ENCODE measurements around the gene DPYSL5. TPM values are rescaled to one million over a fixed set of nuclear protein-coding genes. Genes with fewer than 3 reads are reported as not detected.

DPYSL5 gene
- total and polyA plus RNA-seq, 10 of the 15 experiments (the other 5 are each of a cell fraction or from before 2014, with no cell fraction given) = not detected

GRCh38 chr2:26980971-26981370 lies 133.0 kb downstream of the DPYSL5 start:
- DNase-seq (ENCODE audit: low read depth, low spot score) = no peak
- no peak overlapping the region for H2AFZ ChIP-seq (ENCODE audit: control insufficient read depth, low read depth, low read length)
- H3K27ac ChIP-seq (ENCODE audit: control insufficient read depth, insufficient read depth) = no peak overlapping the region
- in situ Hi-C loops (cut with MboI) (no loop called here), intact Hi-C loops (cut with micrococcal nuclease; ENCODE audit: unreplicated experiment) (no loop called here)
- ChIA-PET POLR2A (no interaction called here), SMC1A (ENCODE audit: uncharacterized antibody, unreplicated experiment) (no interaction called here), RAD21 (ENCODE audit: unreplicated experiment) (no interaction called here), CTCF (interaction anchor here (1.6 kb wide), 1 partner anchor 32 kb away, joined by 4 read pairs; no protein-coding TSS in a partner anchor)
- TF ChIP-seq ELK1 (IDR thresholded peaks at IDR 0.05; ENCODE audit: low read depth, low read length) (no peak), ZNF274 (IDR thresholded peaks at IDR 0.05; ENCODE audit: insufficient read depth, insufficient read length) (no peak), PRDM15 (CRISPR knock-in tag; IDR thresholded peaks at IDR 0.05) (no peak), TAF1 (IDR thresholded peaks at IDR 0.05; ENCODE audit: borderline replicate concordance, low read depth, low read length) (no peak), ZNF592 (IDR thresholded peaks at IDR 0.05) (no peak), HSF1 (IDR thresholded peaks at IDR 0.05; ENCODE audit: low read depth, low read length) (no peak), BCL3 (IDR thresholded peaks at IDR 0.05; ENCODE audit: borderline replicate concordance, insufficient read depth, low read depth, low read length, poor library complexity, severe bottlenecking) (no peak), E2F4 (IDR thresholded peaks at IDR 0.05; ENCODE audit: low read depth, low read length) (no peak), JUND (IDR thresholded peaks at IDR 0.05; ENCODE audit: low read depth, low read length) (no peak), CREB1 (IDR thresholded peaks at IDR 0.05; ENCODE audit: low read depth) (no peak)
- no peaks in the 10 kb centered on the region for H3K36me3 ChIP-seq (ENCODE audit: control insufficient read depth in 2 of 2, insufficient read depth in 2 of 2, low read length in 1 of 2)
- no peak for FAIRE-seq
- no peak overlapping the region for H3K4me2 ChIP-seq (ENCODE audit: control insufficient read depth, insufficient read depth)
- H4K20me1 ChIP-seq (ENCODE audit: control insufficient read depth, insufficient read depth) = no peaks in the 10 kb centered on the region
- no peak overlapping the region for H3K9ac ChIP-seq (ENCODE audit: control insufficient read depth, insufficient read depth, low read length)
- H3K9me3 ChIP-seq (replicated peaks; ENCODE audit: control insufficient read depth, insufficient read depth, low read length) = no peaks in the 10 kb centered on the region
- BruUV-seq (replicated peaks) = no TSS peak
- H3K27me3 ChIP-seq (replicated peaks in 1 of 2; ENCODE audit: control insufficient read depth in 2 of 2, insufficient read depth in 2 of 2, low read length in 1 of 2) = peaks cover 0 to 4% of the 10 kb centered on the region in 2 experiments; a peak in 3 of 4 replicates
- no peaks in the 10 kb centered on the region for H3K4me1 ChIP-seq (ENCODE audit: control insufficient read depth, insufficient read depth, low read length)
- no peaks in the 10 kb centered on the region for H3K79me2 ChIP-seq (ENCODE audit: control insufficient read depth, insufficient read depth, low read length)
- WGBS (ENCODE audit: insufficient coverage, insufficient replicate concordance, low lambda C conversion rate, missing lambda C conversion rate) = 11% methylated on average over 2 of the region's 2 CpGs
- no peak overlapping the region for H3K4me3 ChIP-seq
- no peak for ATAC-seq

Measured in GM12878 (cell line).